Left cardiac atrium (tissue), 4 donors: Measurements from ENCODE around the gene SALL3. TPM values are rescaled to one million over a fixed set of nuclear protein-coding genes. Genes with fewer than 3 reads are reported as not detected.
"Not testable (repeated sequence)": the region's sequence is repeated elsewhere in the genome, so short reads cannot be mapped to it uniquely, and the experiment has no call there.

Experiments
- ATAC-seq, 2 donors: fragments of 200-7000 bp; cut with Tn5 transposase; one replicate each; pipeline ENCODE4 v1.9.1; 2020; ENCODE audit warnings: mild to moderate bottlenecking in 2 of 2, moderate library complexity in 2 of 2
- DNase-seq: peaks from one replicate; pipeline ENCODE4 v3.0.0-alpha.2; 2020
- intact Hi-C, 2 donors: fragments of 100-400 bp; cut with DNase I; formaldehyde crosslinking; loops; one replicate each; pipeline versions ENCODE4 v1.14.1 to v1.15.1; 2022 to 2023
- total RNA-seq, 2 donors: library from RNA; stranded (reverse); fragmentation: NEBNext Ultra II Directional; extraction: Animal tissue kit (Norgen Biotek cat#: 25700); gene quantifications; one replicate each; pipeline ENCODE4 v1.2.1, GENCODE V29; 2021
- donor health status: DM: no; HTN: yes; CAD: no.
- donor health status: DM: no; HTN: yes; CAD: no; lungs with severe emphysema.
- donor health status: DM: yes; HTN: yes; CAD: no.
- donor health status: Dilated cardiomyopathy.

The SALL3 gene
- total RNA-seq, 2 donors from 2014 or later: 1.0 to 2.8 TPM

- DNase-seq (no peak), ATAC-seq (no peak)
- intact Hi-C loops: no loop called here
Observed at GRCh38 chr18:78962098-78962497, 17.5 kb upstream of the SALL3 start.

GRCh38 chr18:78964727-78965126 is 14.9 kb upstream of the SALL3 start:
- intact Hi-C loops, DNase-seq, ATAC-seq: not testable (repeated sequence)

GRCh38 chr18:78965260-78965659 is 14.4 kb upstream of the SALL3 start:
- DNase-seq (no peak), ATAC-seq (no peak)
- intact Hi-C loops: no loop called here

- no peak for DNase-seq
- ATAC-seq: no peak
- intact Hi-C loops: no loop called here
Observed at GRCh38 chr18:78965917-78966792, 13.5 kb upstream of the SALL3 start.

- ATAC-seq (no peak), DNase-seq (no peak)
- intact Hi-C loops: no loop called here
Observed at GRCh38 chr18:78966793-78967106, 12.9 kb upstream of the SALL3 start.

GRCh38 chr18:78967692-78968091 is 11.9 kb upstream of the SALL3 start:
- intact Hi-C loops: no loop called here
- ATAC-seq: no peak

GRCh38 chr18:78969574-78970315 is 9.9 kb upstream of the SALL3 start:
- intact Hi-C loops: no loop called here
- no peak for DNase-seq
- ATAC-seq: no peak

More at GRCh38 chr18:78967692-78968091, 11.9 kb upstream of the SALL3 start:
- DNase-seq: no peak

- DNase-seq: no peak
- intact Hi-C loops: no loop called here
- no peak for ATAC-seq
Observed at GRCh38 chr18:78970774-78971333, 8.8 kb upstream of the SALL3 start.

- intact Hi-C loops: no loop called here
- ATAC-seq (no peak), DNase-seq (no peak)
Observed at GRCh38 chr18:78971511-78972245, 7.9 kb upstream of the SALL3 start.

- DNase-seq (no peak), ATAC-seq (no peak)
- intact Hi-C loops: no loop called here
Observed at GRCh38 chr18:78972385-78972918, 7.2 kb upstream of the SALL3 start.

- ATAC-seq (no peak), DNase-seq (no peak)
- intact Hi-C loops: no loop called here
Observed at GRCh38 chr18:78972930-78973331, 6.7 kb upstream of the SALL3 start.

GRCh38 chr18:78973357-78974083 is 6.1 kb upstream of the SALL3 start:
- intact Hi-C loops: no loop called here
- DNase-seq: no peak
- no peak for ATAC-seq

- no peak for ATAC-seq
- intact Hi-C loops: no loop called here
- DNase-seq: no peak
Observed at GRCh38 chr18:78974115-78974761, 5.4 kb upstream of the SALL3 start.

GRCh38 chr18:78975292-78975691 is 4.3 kb upstream of the SALL3 start:
- intact Hi-C loops: no loop called here
- DNase-seq: no peak
- ATAC-seq: no peak

GRCh38 chr18:78975699-78976335 is 3.8 kb upstream of the SALL3 start:
- DNase-seq: no peak
- no peak for ATAC-seq
- intact Hi-C loops: no loop called here

GRCh38 chr18:78976765-78977636 is 2.6 kb upstream of the SALL3 start:
- no peak for ATAC-seq
- intact Hi-C loops: no loop called here
- DNase-seq: no peak
